Transverse colon (tissue), 3 donors: ENCODE results near the gene SYNPO2.

Experiments
- CTCF ChIP-seq, 5 experiments: fragments of 200-600 bp in 3 of 5; fragments of 450-650 bp in 2 of 5; sonication (generic) in 3 of 5; IDR thresholded peaks; 1 replicate in 2 of 5; 2 replicates in 3 of 5; pipeline ENCODE4 v1.5.1; 2016 to 2017; ENCODE audit warnings: antibody characterized with exemption in 5 of 5, inconsistent platforms in 3 of 5, mild to moderate bottlenecking in 2 of 5, moderate library complexity in 1 of 5
- POLR2A ChIP-seq: fragments of 450-650 bp; IDR thresholded peaks from one replicate; pipeline ENCODE4 v1.6.1; 2016; ENCODE audit warnings: antibody characterized with exemption, mild to moderate bottlenecking, moderate library complexity

DNA sequence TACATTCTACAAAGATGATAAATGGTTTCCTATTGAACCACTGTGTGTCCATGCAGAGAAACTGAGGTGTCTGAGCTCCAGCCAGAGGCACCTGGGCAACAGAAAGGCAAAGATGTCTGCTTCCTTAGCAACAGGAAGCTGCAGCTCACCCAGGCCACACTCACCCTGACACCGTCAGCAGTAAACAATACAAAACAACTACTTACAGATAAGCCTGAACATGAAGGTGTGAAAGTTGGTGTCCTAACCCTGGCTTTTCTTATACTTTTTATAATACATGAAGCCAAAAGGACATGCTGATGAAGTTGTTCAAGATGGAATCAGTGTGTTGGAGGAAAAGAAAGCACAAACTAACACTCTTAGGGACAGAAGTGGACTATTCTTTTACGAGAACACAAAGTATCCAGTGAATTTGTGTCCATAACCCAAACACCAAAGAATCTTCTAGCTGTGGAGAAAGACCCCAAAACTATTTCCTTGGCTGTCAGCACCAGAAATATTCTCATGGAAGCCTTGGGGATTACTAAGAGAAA lies 117.3 kb downstream of the SYNPO2 start:
- no peak for TF ChIP-seq CTCF (IDR thresholded peaks at IDR 0.05)
- TF ChIP-seq POLR2A: no peak
